ENCODE results near the gene MYL11. TPM values are rescaled to one million over a fixed set of nuclear protein-coding genes. Genes with fewer than 3 reads are reported as not detected.

MYL11 gene
- total RNA-seq, 6 donors from 2014 or later: 1.6 TPM; not detected in 5

DNA sequence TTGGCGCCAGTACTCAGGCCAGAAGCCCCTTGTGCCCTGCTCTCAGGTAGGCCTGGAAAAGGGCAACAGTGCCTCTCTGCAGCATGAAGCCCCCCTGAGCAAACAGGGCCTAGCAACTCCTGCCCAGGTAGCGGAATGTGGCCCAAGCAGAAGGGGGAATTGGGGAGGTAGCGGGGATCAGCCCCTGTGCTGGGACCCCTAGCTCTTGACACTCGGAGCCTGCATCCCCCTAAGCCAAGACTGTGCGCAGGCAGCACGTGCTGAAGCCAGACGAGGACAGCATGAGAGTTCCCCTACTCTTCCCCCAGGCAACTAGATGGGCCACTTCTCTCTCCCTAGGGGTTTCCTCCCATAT is 18.7 kb upstream of the MYL11 start:
- peaks cover 42 to 58% (median 43%) of the 10 kb centered on the region in 4 donors for H3K4me1 ChIP-seq
- peak overlapping the region; percentile 93 to 97 (median 96) for H3K27ac ChIP-seq
- ATAC-seq (ENCODE audit: low FRiP score in 2 of 2) (no peak), DNase-seq (no peak)
- WGBS, 2 donors: 50 to 54% methylated on average over 7 of the region's 7 CpGs
- H3K9me3 ChIP-seq: no peaks in the 10 kb centered on the region
- no peaks in the 10 kb centered on the region for H3K27me3 ChIP-seq
- peaks cover 20 to 71% (median 57%) of the 10 kb centered on the region in 4 donors for H3K36me3 ChIP-seq
- no peak for TF ChIP-seq EP300 (IDR thresholded peaks at IDR 0.05)
- TF ChIP-seq POLR2AphosphoS5 (IDR thresholded peaks at IDR 0.05): no peak
- TF ChIP-seq, protein P1, sequence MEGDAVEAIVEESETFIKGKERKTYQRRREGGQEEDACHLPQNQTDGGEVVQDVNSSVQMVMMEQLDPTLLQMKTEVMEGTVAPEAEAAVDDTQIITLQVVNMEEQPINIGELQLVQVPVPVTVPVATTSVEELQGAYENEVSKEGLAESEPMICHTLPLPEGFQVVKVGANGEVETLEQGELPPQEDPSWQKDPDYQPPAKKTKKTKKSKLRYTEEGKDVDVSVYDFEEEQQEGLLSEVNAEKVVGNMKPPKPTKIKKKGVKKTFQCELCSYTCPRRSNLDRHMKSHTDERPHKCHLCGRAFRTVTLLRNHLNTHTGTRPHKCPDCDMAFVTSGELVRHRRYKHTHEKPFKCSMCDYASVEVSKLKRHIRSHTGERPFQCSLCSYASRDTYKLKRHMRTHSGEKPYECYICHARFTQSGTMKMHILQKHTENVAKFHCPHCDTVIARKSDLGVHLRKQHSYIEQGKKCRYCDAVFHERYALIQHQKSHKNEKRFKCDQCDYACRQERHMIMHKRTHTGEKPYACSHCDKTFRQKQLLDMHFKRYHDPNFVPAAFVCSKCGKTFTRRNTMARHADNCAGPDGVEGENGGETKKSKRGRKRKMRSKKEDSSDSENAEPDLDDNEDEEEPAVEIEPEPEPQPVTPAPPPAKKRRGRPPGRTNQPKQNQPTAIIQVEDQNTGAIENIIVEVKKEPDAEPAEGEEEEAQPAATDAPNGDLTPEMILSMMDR (IDR thresholded peaks at IDR 0.05): no peak
- no peak for TF ChIP-seq POLR2A (IDR thresholded peaks at IDR 0.05)
- peak overlapping the region; percentile 47 to 99 (median 72) for H3K4me3 ChIP-seq

- Histone ChIP-seq H3K36me3 (peaks cover 20 to 68% (median 51%) of the 10 kb centered on the region in 4 donors), H3K27ac (peak overlapping the region; percentile 93 to 97 (median 96)), H3K9me3 (no peaks in the 10 kb centered on the region), H3K4me3 (peak overlapping the region in 3 of 4 donors; percentile 66 to 99 (median 79)), H3K27me3 (no peaks in the 10 kb centered on the region), H3K4me1 (peaks cover 40 to 55% (median 42%) of the 10 kb centered on the region in 4 donors)
- TF ChIP-seq POLR2AphosphoS5 (IDR thresholded peaks at IDR 0.05) (no peak), EP300 (IDR thresholded peaks at IDR 0.05) (no peak), POLR2A (IDR thresholded peaks at IDR 0.05) (no peak)
- TF ChIP-seq, protein P1 (IDR thresholded peaks at IDR 0.05): no peak
- WGBS, 2 donors: 69 to 87% methylated on average over 3 to 12 of the region's 12 CpGs
- DNase-seq (peak in 1 of 2 donors; percentile 48), ATAC-seq (ENCODE audit: low FRiP score in 2 of 2) (no peak)
Measured at GRCh38 chr16:30356401-30357084, 18.1 kb upstream of the MYL11 start.

DNA sequence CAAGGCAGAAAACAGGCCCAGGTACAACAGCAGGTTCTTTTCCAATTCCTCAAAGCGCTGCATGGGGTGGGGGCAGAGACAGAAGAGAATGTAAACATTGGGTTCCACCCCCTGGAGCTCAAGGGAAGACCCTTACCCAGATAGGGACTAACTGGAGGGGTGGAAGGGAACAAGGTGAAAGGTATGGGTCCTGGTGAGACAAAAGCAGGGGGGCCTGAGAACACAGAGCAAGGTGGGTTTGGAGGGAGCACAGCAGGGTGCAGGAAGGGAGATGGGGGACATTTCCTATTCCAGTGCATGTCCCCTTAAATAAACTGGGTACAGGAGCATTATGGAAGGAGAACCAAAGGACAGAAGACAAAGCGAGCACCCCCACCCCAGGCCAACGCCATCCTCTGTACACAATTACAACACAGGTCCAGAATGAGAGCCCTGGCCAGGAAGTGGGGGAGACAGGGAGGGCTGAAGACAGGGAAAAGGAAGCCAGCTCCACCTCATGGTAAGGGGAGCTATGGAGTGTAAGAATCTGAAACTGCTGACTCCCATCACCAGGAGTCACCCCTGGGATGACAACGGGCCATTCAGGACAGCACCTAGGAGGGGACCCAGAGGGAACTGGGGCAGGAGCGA is 17.4 kb upstream of the MYL11 start:
- ATAC-seq (ENCODE audit: low FRiP score in 2 of 2) (no peak), DNase-seq (no peak)
- Histone ChIP-seq H3K4me3 (no peak overlapping the region), H3K27ac (peak overlapping the region in 1 of 4 donors; percentile 96), H3K9me3 (no peaks in the 10 kb centered on the region), H3K27me3 (no peaks in the 10 kb centered on the region), H3K4me1 (peaks cover 34 to 48% (median 35%) of the 10 kb centered on the region in 4 donors), H3K36me3 (peaks cover 20 to 66% (median 47%) of the 10 kb centered on the region in 4 donors)
- no peak for TF ChIP-seq POLR2A (IDR thresholded peaks at IDR 0.05)
- TF ChIP-seq POLR2AphosphoS5 (IDR thresholded peaks at IDR 0.05): no peak
- TF ChIP-seq, protein P1 (IDR thresholded peaks at IDR 0.05): no peak
- no peak for TF ChIP-seq EP300 (IDR thresholded peaks at IDR 0.05)
- WGBS, 2 donors: 69 to 73% methylated on average over 5 of the region's 5 CpGs

GRCh38 chr16:30357715-30358576 is 16.7 kb upstream of the MYL11 start:
- Histone ChIP-seq H3K9me3 (no peaks in the 10 kb centered on the region), H3K27me3 (no peaks in the 10 kb centered on the region), H3K4me1 (peaks cover 26 to 41% (median 28%) of the 10 kb centered on the region in 4 donors), H3K36me3 (peaks cover 13 to 63% (median 46%) of the 10 kb centered on the region in 4 donors), H3K27ac (no peak overlapping the region), H3K4me3 (no peak overlapping the region)
- peak in 1 of 2 donors; percentile 78 for DNase-seq
- TF ChIP-seq POLR2A (IDR thresholded peaks at IDR 0.05) (no peak), POLR2AphosphoS5 (IDR thresholded peaks at IDR 0.05) (no peak), EP300 (IDR thresholded peaks at IDR 0.05) (no peak)
- TF ChIP-seq, protein P1 (IDR thresholded peaks at IDR 0.05): no peak
- ATAC-seq (ENCODE audit: low FRiP score in 2 of 2): no peak
- 84 to 90% methylated on average over 18 to 30 of the region's 37 CpGs for WGBS, 2 donors
